Urothelium cell line (cell line): ENCODE results near the gene JDP2.

Experiments used
- DNase-seq: peaks from one replicate; pipeline ENCODE4 v3.0.0; 2011; ENCODE audit warnings: low spot score, mixed read lengths
- FAIRE-seq: peaks from 2 replicates; lab custom pipeline; 2011; peaks lifted over from hg19 to GRCh38; lab: Jason Lieb, UNC

Gene JDP2

GRCh38 chr14:75435473-75435872 lies 7.7 kb downstream of the JDP2 start:
- FAIRE-seq = no peak
- no peak for DNase-seq

- DNase-seq = no peak
- FAIRE-seq = no peak
Measured at GRCh38 chr14:75437201-75438143, 9.7 kb downstream of the JDP2 start.

GRCh38 chr14:75438486-75439080 lies 10.8 kb downstream of the JDP2 start:
- no peak for DNase-seq
- FAIRE-seq = no peak

- no peak for DNase-seq
- no peak for FAIRE-seq
Measured at GRCh38 chr14:75439989-75440388, 12.2 kb downstream of the JDP2 start.

GRCh38 chr14:75440733-75441477 lies 13.1 kb downstream of the JDP2 start:
- no peak for FAIRE-seq
- DNase-seq = no peak

- FAIRE-seq (no peak), DNase-seq (no peak)
Measured at GRCh38 chr14:75441728-75442127, 13.9 kb downstream of the JDP2 start.

GRCh38 chr14:75442166-75442565 lies 14.3 kb downstream of the JDP2 start:
- no peak for FAIRE-seq

GRCh38 chr14:75442642-75443041 lies 14.8 kb downstream of the JDP2 start:
- FAIRE-seq = no peak
- DNase-seq = no peak

More at GRCh38 chr14:75442166-75442565, 14.3 kb downstream of the JDP2 start:
- DNase-seq = no peak

- FAIRE-seq = no peak
- DNase-seq = no peak
Measured at GRCh38 chr14:75443203-75443969, 15.6 kb downstream of the JDP2 start.

GRCh38 chr14:75445236-75445635 lies 17.4 kb downstream of the JDP2 start:
- FAIRE-seq = no peak
- DNase-seq = no peak

- FAIRE-seq (no peak), DNase-seq (no peak)
Measured at GRCh38 chr14:75445963-75446362, 18.1 kb downstream of the JDP2 start.

- DNase-seq = no peak
- FAIRE-seq = no peak
Measured at GRCh38 chr14:75446447-75446846, 18.6 kb downstream of the JDP2 start.

GRCh38 chr14:75448209-75448608 lies 20.4 kb downstream of the JDP2 start:
- no peak for DNase-seq
- no peak for FAIRE-seq

- no peak for FAIRE-seq
- no peak for DNase-seq
Measured at GRCh38 chr14:75449036-75449435, 21.2 kb downstream of the JDP2 start.

GRCh38 chr14:75449696-75450095 lies 21.9 kb downstream of the JDP2 start:
- FAIRE-seq (no peak), DNase-seq (no peak)

GRCh38 chr14:75450381-75451276 lies 22.8 kb downstream of the JDP2 start:
- no peak for FAIRE-seq
- DNase-seq = peak; percentile 78

- DNase-seq (no peak), FAIRE-seq (no peak)
Measured at GRCh38 chr14:75452324-75452723, 24.5 kb downstream of the JDP2 start.

GRCh38 chr14:75452900-75453816 lies 25.3 kb downstream of the JDP2 start:
- FAIRE-seq = peak; percentile 86
- peak; percentile 85 for DNase-seq
